Adrenal gland (tissue), 12 donors: Measurements from ENCODE around the gene NUP133. TPM values are rescaled to one million over a fixed set of nuclear protein-coding genes. Genes with fewer than 3 reads are reported as not detected.
A peak's percentile ranks its signal among the peaks of the same experiment; 100 is the strongest.

Experiments used
- DNase-seq, 7 donors: peaks; one replicate each; pipeline ENCODE4 v3.0.0-alpha.2; 2019 to 2020
- H3K27ac ChIP-seq, 5 donors: fragments of 200-600 bp; sonication (generic) in 4 of 5; 1 replicate in 3 of 5; 2 replicates in 2 of 5; pipeline versions ENCODE4 v1.5.1 to v1.8.0; 2016 to 2020; ENCODE audit warnings: mild to moderate bottlenecking in 1 of 5
- H3K27me3 ChIP-seq: fragments of 200-600 bp; 2 replicates; pipeline ENCODE4 v1.8.0; 2021
- H3K36me3 ChIP-seq, 2 donors: fragments of 200-600 bp; replicated peaks in 1 of 2; 1 replicate in 1 of 2; 2 replicates in 1 of 2; pipeline versions ENCODE4 v1.5.1 to v1.8.0; 2018 to 2022
- H3K4me1 ChIP-seq, 2 donors: fragments of 200-600 bp; replicated peaks in 1 of 2; 1 replicate in 1 of 2; 2 replicates in 1 of 2; pipeline versions ENCODE4 v1.5.1 to v1.8.0; 2018 to 2021
- H3K4me3 ChIP-seq, 4 donors: fragments of 200-600 bp; sonication (generic) in 3 of 4; one replicate each; pipeline ENCODE4 v1.5.1; 2016 to 2018
- H3K9me3 ChIP-seq, 3 donors: fragments of 200-600 bp; sonication (generic) in 1 of 3; replicated peaks in 1 of 3; 1 replicate in 2 of 3; 2 replicates in 1 of 3; pipeline versions ENCODE4 v1.5.1 to v1.8.0; 2016 to 2021
- POLR2A ChIP-seq, 2 donors: fragments of 450-650 bp; IDR thresholded peaks; one replicate each; pipeline ENCODE4 v1.6.1; 2017; ENCODE audit warnings: antibody characterized with exemption in 2 of 2, mild to moderate bottlenecking in 2 of 2, moderate library complexity in 1 of 2
- WGBS, 4 donors: extraction: QIAGEN DNeasy Blood & Tissue Kit in 2 of 4; methylation state at CpG; one replicate each; pipeline versions ENCODE4 v1.1.5 to v1.1.7; 2013 to 2017; 5-methylcytosine and 5-hydroxymethylcytosine counted together
- intact Hi-C, 2 donors: fragments of 100-400 bp; cut with DNase I; formaldehyde crosslinking; loops; one replicate each; pipeline versions ENCODE4 v1.14.1 to v1.15.0; 2022 to 2023
- polyA plus RNA-seq, 3 donors: library from polyadenylated mRNA; stranded (reverse); fragments of 200-250 nt in 2 of 3; fragments of 350-450 nt in 1 of 3; fragmentation: Illumina TruSeq in 1 of 3; extraction: RNeasy Lipid Tissue Mini Kit (QIAGEN cat#74804) in 1 of 3; gene quantifications; one replicate each; pipeline ENCODE4 v1.2.3, GENCODE V29; 2013 to 2014
- total RNA-seq, 9 donors: library from RNA; depleted of rRNA in 4 of 9; stranded (reverse); fragments of >200 nt in 4 of 9; fragments of 120-200 nt in 1 of 9; fragmentation: NEBNext Ultra II Directional in 1 of 9; extraction: Animal tissue kit (Norgen Biotek cat#: 25700) in 1 of 9; gene quantifications; one replicate each; pipeline versions ENCODE4 v1.1.0 to v1.2.4, GENCODE V29; 2013 to 2023
- TF ChIP-seq, protein P1 (sequence below), 6 experiments: fragments of 450-650 bp in 4 of 6; fragments of 200-600 bp in 2 of 6; sonication (generic) in 1 of 6; IDR thresholded peaks; 1 replicate in 5 of 6; 2 replicates in 1 of 6; pipeline versions ENCODE4 v1.5.1 to v1.8.0; 2016 to 2021; ENCODE audit warnings: antibody characterized with exemption in 6 of 6, mild to moderate bottlenecking in 2 of 6, moderate library complexity in 1 of 6
- donor health status: healthy with polysubstance abuse.
- donor health status: Bipolar disorder and iron deficiency.
- donor health status: DM: yes; HTN: yes; CAD: no.
- donor health status: DM: no; HTN: no; CAD: no.
- donor health status: DM: no; HTN: no; CAD: no.
- donor health status: DM: yes; HTN: yes; CAD: no.

The NUP133 gene
- total and polyA plus RNA-seq, 12 donors, result 9.8 to 48.5 (median 31.9) TPM

DNA sequence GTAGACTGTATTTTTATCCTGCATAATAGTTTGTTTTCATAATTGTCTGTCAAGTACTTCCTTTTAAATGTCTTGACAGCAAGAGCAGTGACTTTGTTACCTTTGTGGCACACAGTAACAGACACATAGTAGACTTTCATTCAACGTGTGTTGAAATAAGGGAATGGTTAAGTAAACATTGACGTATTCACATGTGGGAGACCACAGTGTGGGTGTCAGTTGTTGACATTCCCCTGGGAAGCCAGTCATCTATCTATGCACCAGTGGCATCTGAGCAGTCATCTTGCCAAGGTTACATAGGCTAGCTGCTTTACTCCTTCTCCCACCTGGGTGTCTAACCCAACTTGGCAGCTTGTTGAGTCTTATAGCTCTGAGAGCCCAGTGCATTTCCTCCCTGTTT, 1.4 kb upstream of the NUP133 start:
- no peaks in the 10 kb centered on the region for H3K9me3 ChIP-seq
- no peak overlapping the region for H3K4me3 ChIP-seq
- H3K27ac ChIP-seq, result no peak overlapping the region
- peaks cover 7 to 16% of the 10 kb centered on the region in 2 donors for H3K4me1 ChIP-seq
- no peak for DNase-seq
- intact Hi-C loops, result no loop called here
- H3K27me3 ChIP-seq, result no peaks in the 10 kb centered on the region
- TF ChIP-seq POLR2A (IDR thresholded peaks at IDR 0.05), result no peak
- TF ChIP-seq, protein P1, sequence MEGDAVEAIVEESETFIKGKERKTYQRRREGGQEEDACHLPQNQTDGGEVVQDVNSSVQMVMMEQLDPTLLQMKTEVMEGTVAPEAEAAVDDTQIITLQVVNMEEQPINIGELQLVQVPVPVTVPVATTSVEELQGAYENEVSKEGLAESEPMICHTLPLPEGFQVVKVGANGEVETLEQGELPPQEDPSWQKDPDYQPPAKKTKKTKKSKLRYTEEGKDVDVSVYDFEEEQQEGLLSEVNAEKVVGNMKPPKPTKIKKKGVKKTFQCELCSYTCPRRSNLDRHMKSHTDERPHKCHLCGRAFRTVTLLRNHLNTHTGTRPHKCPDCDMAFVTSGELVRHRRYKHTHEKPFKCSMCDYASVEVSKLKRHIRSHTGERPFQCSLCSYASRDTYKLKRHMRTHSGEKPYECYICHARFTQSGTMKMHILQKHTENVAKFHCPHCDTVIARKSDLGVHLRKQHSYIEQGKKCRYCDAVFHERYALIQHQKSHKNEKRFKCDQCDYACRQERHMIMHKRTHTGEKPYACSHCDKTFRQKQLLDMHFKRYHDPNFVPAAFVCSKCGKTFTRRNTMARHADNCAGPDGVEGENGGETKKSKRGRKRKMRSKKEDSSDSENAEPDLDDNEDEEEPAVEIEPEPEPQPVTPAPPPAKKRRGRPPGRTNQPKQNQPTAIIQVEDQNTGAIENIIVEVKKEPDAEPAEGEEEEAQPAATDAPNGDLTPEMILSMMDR (IDR thresholded peaks at IDR 0.05), result no peak
- no peaks in the 10 kb centered on the region for H3K36me3 ChIP-seq
- 81 to 92% (median 86%) methylated on average over 2 of the region's 2 CpGs for WGBS, 4 donors

DNA sequence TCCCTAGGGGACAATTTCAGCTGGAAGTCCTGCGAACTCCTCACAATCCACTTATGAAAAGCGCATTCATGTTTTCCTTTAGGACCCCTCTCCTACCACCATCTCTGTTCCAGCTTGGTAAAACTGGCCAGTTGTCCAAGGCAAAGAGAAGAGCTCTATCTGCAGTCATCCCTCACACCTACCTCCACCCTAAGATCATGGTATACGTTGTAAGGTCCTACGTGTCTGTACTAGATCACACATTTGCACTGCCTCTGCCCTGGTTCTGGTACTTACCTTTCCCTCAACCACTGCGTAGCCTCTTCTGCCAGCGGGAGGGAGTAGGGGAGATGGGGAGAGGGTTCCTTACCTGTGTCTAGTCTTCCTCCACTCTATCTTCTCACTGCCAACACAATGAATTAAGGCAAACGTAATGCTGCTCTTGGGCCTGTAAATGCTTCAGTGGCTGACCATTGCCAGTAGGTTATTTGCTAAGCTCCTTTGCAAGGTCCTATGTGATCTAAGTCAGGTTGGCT, 739 bp upstream of the NUP133 start:
- no peaks in the 10 kb centered on the region for H3K9me3 ChIP-seq
- WGBS, 4 donors, result 84 to 86% (median 85%) methylated on average over 7 of the region's 7 CpGs
- H3K4me3 ChIP-seq, result peak overlapping the region; percentile 69 to 94 (median 90)
- no peaks in the 10 kb centered on the region for H3K27me3 ChIP-seq
- no peak for DNase-seq
- intact Hi-C loops, result no loop called here
- TF ChIP-seq POLR2A (IDR thresholded peaks at IDR 0.05), result no peak
- TF ChIP-seq, protein P1 (IDR thresholded peaks at IDR 0.05), result peak in 1 of 6 experiments; percentile 2
- H3K36me3 ChIP-seq, result no peaks in the 10 kb centered on the region
- peaks cover 7 to 16% of the 10 kb centered on the region in 2 donors for H3K4me1 ChIP-seq
- H3K27ac ChIP-seq, result peak overlapping the region; percentile 90 to 97 (median 93)

DNA sequence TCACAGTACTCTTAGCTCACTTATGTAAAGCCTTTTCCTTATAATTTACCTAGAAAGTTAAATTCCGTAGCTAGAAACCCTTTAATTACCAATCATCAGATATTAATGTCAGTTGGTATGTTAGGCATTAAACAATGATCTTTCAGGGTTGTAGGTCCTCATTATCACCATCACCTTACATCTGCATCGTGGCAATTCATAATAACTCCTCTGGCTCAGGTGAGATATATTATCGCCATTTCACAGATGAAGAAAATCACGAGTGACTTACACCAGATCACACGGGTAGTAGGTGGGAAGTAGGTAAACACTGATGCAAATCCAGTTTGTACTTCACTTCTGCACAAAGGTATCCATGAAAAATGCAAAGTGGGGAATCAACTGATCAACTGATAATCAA, 639 bp downstream of the NUP133 start:
- Histone ChIP-seq H3K4me1 (peaks cover 7 to 16% of the 10 kb centered on the region in 2 donors), H3K27me3 (no peaks in the 10 kb centered on the region), H3K4me3 (peak overlapping the region; percentile 69 to 94 (median 90)), H3K9me3 (no peaks in the 10 kb centered on the region), H3K27ac (peak overlapping the region; percentile 90 to 97 (median 93)), H3K36me3 (no peaks in the 10 kb centered on the region)
- WGBS, 4 donors, result 4 to 10% (median 5%) methylated on average over 5 of the region's 5 CpGs
- intact Hi-C loops, result no loop called here
- DNase-seq, result no peak
- TF ChIP-seq, protein P1 (IDR thresholded peaks at IDR 0.05), result no peak
- no peak for TF ChIP-seq POLR2A (IDR thresholded peaks at IDR 0.05)

DNA sequence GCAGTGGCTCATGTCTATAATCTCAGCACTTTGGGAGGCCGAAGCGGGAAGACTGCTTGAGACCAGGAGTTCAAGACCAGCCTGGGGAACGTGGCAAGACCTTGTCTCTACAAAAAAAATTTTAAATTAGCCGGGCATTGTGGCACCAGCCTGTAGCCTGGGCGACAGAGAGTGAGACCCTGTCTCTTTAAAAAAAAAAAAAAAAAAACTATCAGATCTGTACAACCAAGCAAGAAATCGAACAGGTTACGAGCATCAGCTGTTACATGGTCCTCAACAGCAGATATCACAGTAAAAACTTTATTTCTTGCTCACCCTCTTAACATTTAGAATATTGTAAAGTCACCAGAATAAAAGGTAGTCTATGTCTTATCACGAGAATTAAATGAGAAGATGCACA, 1.5 kb downstream of the NUP133 start:
- no peaks in the 10 kb centered on the region for H3K27me3 ChIP-seq
- no peak overlapping the region for H3K27ac ChIP-seq
- WGBS, 4 donors, result 74 to 81% (median 79%) methylated on average over 8 of the region's 8 CpGs
- no peak for DNase-seq
- peaks cover 0 to 3% of the 10 kb centered on the region in 2 donors for H3K36me3 ChIP-seq
- H3K4me1 ChIP-seq, result peaks cover 7 to 16% of the 10 kb centered on the region in 2 donors
- H3K9me3 ChIP-seq, result no peaks in the 10 kb centered on the region
- intact Hi-C loops, result no loop called here
- H3K4me3 ChIP-seq, result no peak overlapping the region
- TF ChIP-seq POLR2A (IDR thresholded peaks at IDR 0.05), result no peak
- TF ChIP-seq, protein P1 (IDR thresholded peaks at IDR 0.05), result no peak
